B cell (primary cell): Measurements from ENCODE around the gene CHTOP. TPM values are rescaled to one million over a fixed set of nuclear protein-coding genes. Genes with fewer than 3 reads are reported as not detected.

ENCODE experiments used
- ATAC-seq: fragments of 200-7000 bp; cut with Tn5 transposase; one replicate; pipeline ENCODE4 v1.10.0; 2021; ENCODE audit warnings: low read depth, mild to moderate bottlenecking, moderate number of reproducible peaks, moderate library complexity
- CTCF ChIA-PET: fragments of 350-600 bp; sonication (Branson Sonifier 250); formaldehyde crosslinking; loops from one replicate; lab custom pipeline; 2021; ENCODE audit warnings: antibody characterized with exemption, inconsistent platforms; lab: Charles Lee
- POLR2A ChIA-PET: fragments of 350-600 bp; sonication (Branson Sonifier 250); formaldehyde crosslinking; loops from one replicate; lab custom pipeline; 2021; ENCODE audit warnings: antibody characterized with exemption; lab: Charles Lee
- DNase-seq: peaks from one replicate; pipeline ENCODE4 v3.0.0; 2013
- H2AFZ ChIP-seq: 2 replicates; pipeline ENCODE4 v1.6.1; 2012; ENCODE audit warnings: mild to moderate bottlenecking, low read depth, low read length; ENCODE audit not compliant: insufficient read depth, poor library complexity, severe bottlenecking
- H3K27ac ChIP-seq, 2 donors: 1 replicate in 1 of 2; 2 replicates in 1 of 2; pipeline ENCODE4 v1.5.1; 2012 to 2013; ENCODE audit warnings: low read length in 2 of 2, mild to moderate bottlenecking in 2 of 2, moderate library complexity in 1 of 2
- H3K27me3 ChIP-seq, 4 experiments: fragments of 200-600 bp in 1 of 4; sonication (generic) in 1 of 4; replicated peaks in 1 of 4; 1 replicate in 2 of 4; 2 replicates in 2 of 4; pipeline versions ENCODE4 v1.6.1 to v1.7.0; 2013 to 2016; ENCODE audit warnings: low read length in 3 of 4, mild to moderate bottlenecking in 2 of 4, mixed read lengths in 1 of 4, moderate library complexity in 1 of 4; ENCODE audit not compliant: insufficient read depth in 4 of 4, control insufficient read depth in 3 of 4; ENCODE audit errors: control extremely low read depth in 1 of 4
- H3K36me3 ChIP-seq, 2 experiments: replicated peaks in 1 of 2; 1 replicate in 1 of 2; 2 replicates in 1 of 2; pipeline versions ENCODE4 v1.6.1 to v1.7.1; 2013; ENCODE audit warnings: low read length in 1 of 2; ENCODE audit not compliant: insufficient read depth in 2 of 2, control insufficient read depth in 1 of 2; ENCODE audit errors: control extremely low read depth in 1 of 2, extremely low read depth in 1 of 2
- H3K4me1 ChIP-seq, 2 donors: fragments of 200-600 bp in 1 of 2; sonication (generic) in 1 of 2; 1 replicate in 1 of 2; 2 replicates in 1 of 2; pipeline versions ENCODE4 v1.5.1 to v1.6.1; 2013 to 2017; ENCODE audit warnings: low read length in 2 of 2; ENCODE audit not compliant: control insufficient read depth in 2 of 2, insufficient read depth in 2 of 2
- H3K4me2 ChIP-seq: replicated peaks from 2 replicates; pipeline ENCODE3; 2012; ENCODE audit warnings: mild to moderate bottlenecking, low read depth, low read length; ENCODE audit not compliant: poor library complexity, severe bottlenecking
- H3K4me3 ChIP-seq, 5 experiments: fragments of 200-600 bp in 1 of 5; sonication (generic) in 1 of 5; 1 replicate in 3 of 5; 2 replicates in 2 of 5; pipeline versions ENCODE4 v1.5.1 to v1.7.0; 2011 to 2016; ENCODE audit warnings: low read length in 4 of 5, mild to moderate bottlenecking in 4 of 5, low read depth in 2 of 5, control low read depth in 1 of 5, moderate library complexity in 1 of 5; ENCODE audit not compliant: insufficient read depth in 1 of 5; ENCODE audit errors: control extremely low read depth in 1 of 5, extremely low read depth in 1 of 5
- H3K79me2 ChIP-seq: fragments of 200-600 bp; sonication (generic); one replicate; pipeline ENCODE4 v1.6.0; 2016; ENCODE audit warnings: low read length; ENCODE audit not compliant: control insufficient read depth, insufficient read depth
- H3K9ac ChIP-seq: fragments of 200-600 bp; sonication (generic); 2 replicates; pipeline ENCODE4 v1.6.1; 2017; ENCODE audit warnings: mild to moderate bottlenecking, low read length, moderate library complexity
- H3K9me3 ChIP-seq, 3 donors: one replicate each; pipeline versions ENCODE4 v1.6.1 to v1.7.1; 2013; ENCODE audit warnings: low read length in 2 of 3; ENCODE audit not compliant: control insufficient read depth in 2 of 3, insufficient read depth in 1 of 3; ENCODE audit errors: control extremely low read depth in 1 of 3
- H4K20me1 ChIP-seq: 2 replicates; pipeline ENCODE4 v1.6.0; 2012; ENCODE audit warnings: mild to moderate bottlenecking, low read length; ENCODE audit not compliant: insufficient read depth, control insufficient read depth, poor library complexity, severe bottlenecking
- H3K27ac Mint-ChIP-seq: one replicate; pipeline ENCODE4 v1.8.0; 2021; ENCODE audit warnings: mixed read lengths
- H3K27me3 Mint-ChIP-seq: one replicate; pipeline ENCODE4 v1.8.0; 2021; ENCODE audit warnings: mixed read lengths
- H3K4me1 Mint-ChIP-seq: one replicate; pipeline ENCODE4 v1.8.0; 2021; ENCODE audit warnings: mixed read lengths
- H3K4me3 Mint-ChIP-seq: one replicate; pipeline ENCODE4 v1.8.0; 2021; ENCODE audit warnings: mixed read lengths
- H3K9me3 Mint-ChIP-seq: one replicate; pipeline ENCODE4 v1.8.0; 2022; ENCODE audit warnings: mixed read lengths; ENCODE audit not compliant: insufficient read depth
- CTCF ChIP-seq: fragments of 200-600 bp; IDR thresholded peaks from one replicate; pipeline ENCODE4 v1.8.0; 2022; ENCODE audit warnings: antibody characterized with exemption, mild to moderate bottlenecking
- EZH2 ChIP-seq: IDR thresholded peaks from 2 replicates; pipeline ENCODE4 v1.6.1; 2012; ENCODE audit warnings: borderline replicate concordance, low read depth, mild to moderate bottlenecking, moderate library complexity, low read length; ENCODE audit not compliant: insufficient read depth, poor library complexity, severe bottlenecking
- WGBS: methylation state at CpG from one replicate; pipeline ENCODE4 v1.1.5; 2013; ENCODE audit warnings: missing lambda C conversion rate; ENCODE audit not compliant: insufficient coverage; 5-methylcytosine and 5-hydroxymethylcytosine counted together
- intact Hi-C: fragments of 100-400 bp; cut with micrococcal nuclease; formaldehyde crosslinking; loops from one replicate; pipeline ENCODE4 v1.10.0; 2022
- polyA plus RNA-seq: library from polyadenylated mRNA; depleted of rRNA; stranded (reverse); fragments of >200 nt; gene quantifications from 2 replicates; pipeline ENCODE4 v1.2.3, GENCODE V29; 2012
- total RNA-seq, 2 donors: library from RNA; stranded (reverse); fragments of 120-200 nt in 1 of 2; gene quantifications; 1 replicate in 1 of 2; 2 replicates in 1 of 2; pipeline versions ENCODE4 v1.2.3 to v1.2.4, GENCODE V29; 2013 to 2022

CHTOP gene
- total and polyA plus RNA-seq, 2 donors (not counting 1 experiment from before 2014, with no cell fraction given): 87.0 to 156 TPM

- H4K20me1 ChIP-seq: no peaks in the 10 kb centered on the region
- Mint-ChIP-seq H3K4me1 (peaks cover 12% of the 10 kb centered on the region), H3K27ac (no peak overlapping the region), H3K4me3 (no peak overlapping the region), H3K9me3 (no peaks in the 10 kb centered on the region), H3K27me3 (no peaks in the 10 kb centered on the region)
- intact Hi-C loops: no loop called here
- peaks cover 9 to 57% of the 10 kb centered on the region in 2 experiments for H3K36me3 ChIP-seq
- H2AFZ ChIP-seq: no peak overlapping the region
- WGBS: 79% methylated on average over 6 of the region's 9 CpGs
- H3K27me3 ChIP-seq: no peaks in the 10 kb centered on the region
- ATAC-seq: no peak
- no peak for TF ChIP-seq EZH2
- TF ChIP-seq CTCF: no peak
- H3K79me2 ChIP-seq: peaks cover 20% of the 10 kb centered on the region
- no peak overlapping the region for H3K9ac ChIP-seq
- no peak overlapping the region for H3K27ac ChIP-seq
- H3K4me2 ChIP-seq: no peak overlapping the region
- ChIA-PET CTCF (no interaction called here), POLR2A (no interaction called here)
- H3K4me1 ChIP-seq: peaks cover 5 to 15% of the 10 kb centered on the region in 2 donors
- H3K4me3 ChIP-seq: no peak overlapping the region
- no peaks in the 10 kb centered on the region for H3K9me3 ChIP-seq
- DNase-seq: no peak
Observed at GRCh38 chr1:153661111-153661708, 27.3 kb downstream of the CHTOP start.

- Mint-ChIP-seq H3K27me3 (no peaks in the 10 kb centered on the region), H3K4me1 (peaks cover 12% of the 10 kb centered on the region), H3K27ac (peak overlapping the region; percentile 65), H3K9me3 (no peaks in the 10 kb centered on the region), H3K4me3 (no peak overlapping the region)
- no peaks in the 10 kb centered on the region for H4K20me1 ChIP-seq
- no peaks in the 10 kb centered on the region for H3K27me3 ChIP-seq
- peaks cover 9 to 67% of the 10 kb centered on the region in 2 experiments for H3K36me3 ChIP-seq
- POLR2A ChIA-PET: no interaction called here
- H3K27ac ChIP-seq: no peak overlapping the region
- H3K9me3 ChIP-seq: no peaks in the 10 kb centered on the region
- H2AFZ ChIP-seq: no peak overlapping the region
- ATAC-seq (no peak), DNase-seq (no peak)
- intact Hi-C loops: no loop called here
- no peak overlapping the region for H3K4me2 ChIP-seq
- H3K79me2 ChIP-seq: peaks cover 20% of the 10 kb centered on the region
- TF ChIP-seq EZH2: no peak
- TF ChIP-seq CTCF: no peak
- CTCF ChIA-PET: no interaction called here
- H3K4me1 ChIP-seq: peaks cover 5 to 15% of the 10 kb centered on the region in 2 donors
- H3K4me3 ChIP-seq: no peak overlapping the region
- H3K9ac ChIP-seq: no peak overlapping the region
- no CpG with 5 or more reads among the region's 2 CpGs for WGBS
Observed at GRCh38 chr1:153662269-153662668, 28.4 kb downstream of the CHTOP start.
